ENCODE results near the gene UBA3. TPM values are rescaled to one million over a fixed set of nuclear protein-coding genes. Genes with fewer than 3 reads are reported as not detected.

The UBA3 gene
- total and polyA plus RNA-seq, 2 donors (not counting 3 experiments of a cell fraction or from before 2014, with no cell fraction given) = 39.4 to 84.6 TPM

GRCh38 chr3:69099576-69099975 lies 19.4 kb upstream of the UBA3 start:
- H3K9me1 ChIP-seq (replicated peaks; ENCODE audit: control insufficient read depth, extremely low read depth, insufficient read depth, low read length) = no peaks in the 10 kb centered on the region
- no peaks in the 10 kb centered on the region for H3K9me3 ChIP-seq (replicated peaks; ENCODE audit: control insufficient read depth, insufficient read depth, low read length)
- FAIRE-seq (no peak), DNase-seq (ENCODE audit: low read depth, low spot score) (no peak)
- H4K20me1 ChIP-seq (replicated peaks; ENCODE audit: control insufficient read depth, extremely low read depth, insufficient read depth, low read length) = no peaks in the 10 kb centered on the region
- H3K27ac ChIP-seq (ENCODE audit: insufficient read depth, low read depth, low read length) = no peak overlapping the region
- BruUV-seq (replicated peaks) = no TSS peak
- ChIA-PET POLR2A (no interaction called here), CTCF (interaction anchor here (1.0 to 4.4 kb wide), 4 partner anchors 9 to 205 kb away, joined by 3 to 26 read pairs (median 4); no protein-coding TSS in a partner anchor)
- no peak overlapping the region for H3K4me2 ChIP-seq (ENCODE audit: insufficient read depth, low read length)
- dilution Hi-C loops (cut with MboI; ENCODE audit: extremely low pct_ligation_motif_present, low sequenced_read_pairs) (no loop called here), intact Hi-C loops (cut with micrococcal nuclease) (no loop called here)
- no peak for TF ChIP-seq CTCF (IDR thresholded peaks at IDR 0.05; ENCODE audit: extremely low read depth in 1 of 2, insufficient read depth in 1 of 2, low read depth in 1 of 2, low read length in 2 of 2)
- no peak for TF ChIP-seq FOS (IDR thresholded peaks at IDR 0.05; ENCODE audit: borderline replicate concordance, insufficient read depth, low read length)
- TF ChIP-seq POLR2AphosphoS5 (IDR thresholded peaks at IDR 0.05; ENCODE audit: insufficient read depth, low read depth, low read length) = no peak
- TF ChIP-seq POLR2A (IDR thresholded peaks at IDR 0.05; ENCODE audit: low read depth, low read length) = no peak
- peaks cover 6% of the 10 kb centered on the region for H3K4me1 ChIP-seq (ENCODE audit: control insufficient read depth, extremely low read depth, insufficient read depth, low read length)
- H2AFZ ChIP-seq (ENCODE audit: low read depth, low read length) = no peak overlapping the region
- H3K79me2 ChIP-seq (ENCODE audit: control insufficient read depth, insufficient read depth, low read length) = peaks cover 41% of the 10 kb centered on the region
- no peak overlapping the region for H3K4me3 ChIP-seq (replicated peaks in 1 of 3; ENCODE audit: insufficient read depth in 1 of 3, low read depth in 1 of 3, low read length in 3 of 3)
- peaks cover 11 to 14% of the 10 kb centered on the region in 2 experiments for H3K36me3 ChIP-seq (ENCODE audit: control insufficient read depth in 2 of 2, extremely low read depth in 1 of 2, insufficient read depth in 2 of 2, low read length in 2 of 2)
- no peak overlapping the region for H3K9ac ChIP-seq (replicated peaks; ENCODE audit: extremely low read depth, insufficient read depth, low read length)
- no peaks in the 10 kb centered on the region for H3K27me3 ChIP-seq (ENCODE audit: control insufficient read depth in 2 of 2, insufficient read depth in 2 of 2, low read length in 2 of 2)

- H4K20me1 ChIP-seq (replicated peaks; ENCODE audit: control insufficient read depth, extremely low read depth, insufficient read depth, low read length) = no peaks in the 10 kb centered on the region
- no peak for FAIRE-seq
- H3K79me2 ChIP-seq (ENCODE audit: control insufficient read depth, insufficient read depth, low read length) = peaks cover 60% of the 10 kb centered on the region
- intact Hi-C loops (cut with micrococcal nuclease) (no loop called here), dilution Hi-C loops (cut with MboI; ENCODE audit: extremely low pct_ligation_motif_present, low sequenced_read_pairs) (no loop called here)
- no peaks in the 10 kb centered on the region for H3K9me1 ChIP-seq (replicated peaks; ENCODE audit: control insufficient read depth, extremely low read depth, insufficient read depth, low read length)
- no peak overlapping the region for H3K27ac ChIP-seq (ENCODE audit: insufficient read depth, low read depth, low read length)
- ChIA-PET CTCF (interaction anchor here (1.1 kb wide), 1 partner anchor 24 kb away, joined by 3 read pairs; no protein-coding TSS in a partner anchor), POLR2A (interaction anchor here (0.7 kb wide), 1 partner anchor 85 kb away, joined by 3 read pairs; no protein-coding TSS in a partner anchor)
- no peak for TF ChIP-seq GATA2 (IDR thresholded peaks at IDR 0.05; ENCODE audit: insufficient read depth, insufficient read length, low read depth, low read length)
- no peak for TF ChIP-seq CTCF (IDR thresholded peaks at IDR 0.05; ENCODE audit: extremely low read depth in 1 of 2, insufficient read depth in 1 of 2, low read depth in 1 of 2, low read length in 2 of 2)
- no peak for TF ChIP-seq POLR2A (IDR thresholded peaks at IDR 0.05; ENCODE audit: low read depth, low read length)
- TF ChIP-seq POLR2AphosphoS5 (IDR thresholded peaks at IDR 0.05; ENCODE audit: insufficient read depth, low read depth, low read length) = no peak
- TF ChIP-seq JUN (IDR thresholded peaks at IDR 0.05; ENCODE audit: borderline replicate concordance, insufficient read depth, insufficient read length, low read depth) = no peak
- TF ChIP-seq MYC (IDR thresholded peaks at IDR 0.05; ENCODE audit: low read depth, low read length) = no peak
- TF ChIP-seq FOS (IDR thresholded peaks at IDR 0.05; ENCODE audit: borderline replicate concordance, insufficient read depth, low read length) = no peak
- no peak for TF ChIP-seq EZH2 (IDR thresholded peaks at IDR 0.05; ENCODE audit: borderline replicate concordance, low read depth, low read length, severe bottlenecking)
- TF ChIP-seq MAX (IDR thresholded peaks at IDR 0.05; ENCODE audit: insufficient read depth, insufficient read length) = no peak
- no peak overlapping the region for H3K4me2 ChIP-seq (ENCODE audit: insufficient read depth, low read length)
- H3K9me3 ChIP-seq (replicated peaks; ENCODE audit: control insufficient read depth, insufficient read depth, low read length) = no peaks in the 10 kb centered on the region
- no TSS peak for BruUV-seq (replicated peaks)
- H3K4me1 ChIP-seq (ENCODE audit: control insufficient read depth, extremely low read depth, insufficient read depth, low read length) = peaks cover 16% of the 10 kb centered on the region
- H2AFZ ChIP-seq (ENCODE audit: low read depth, low read length) = no peak overlapping the region
- H3K27me3 ChIP-seq (ENCODE audit: control insufficient read depth in 2 of 2, insufficient read depth in 2 of 2, low read length in 2 of 2) = no peaks in the 10 kb centered on the region
- no peak for DNase-seq (ENCODE audit: low read depth, low spot score)
- peaks cover 4 to 12% of the 10 kb centered on the region in 2 experiments for H3K36me3 ChIP-seq (ENCODE audit: control insufficient read depth in 2 of 2, extremely low read depth in 1 of 2, insufficient read depth in 2 of 2, low read length in 2 of 2)
- H3K9ac ChIP-seq (replicated peaks; ENCODE audit: extremely low read depth, insufficient read depth, low read length) = no peak overlapping the region
- no peak overlapping the region for H3K4me3 ChIP-seq (replicated peaks in 1 of 3; ENCODE audit: insufficient read depth in 1 of 3, low read depth in 1 of 3, low read length in 3 of 3)
Measured at GRCh38 chr3:69097407-69098086, 17.4 kb upstream of the UBA3 start.

Measured in endothelial cell of umbilical vein (primary cell).